Panc1 (cell line): ENCODE measurements around the gene ESRRB. TPM values are rescaled to one million over a fixed set of nuclear protein-coding genes. Genes with fewer than 3 reads are reported as not detected.

Experiments
- ATAC-seq: fragments of 200-7000 bp; cut with Tn5 transposase; 2 replicates; pipeline ENCODE4 v1.9.1; 2020; ENCODE audit warnings: mild to moderate bottlenecking, moderate library complexity
- BruUV-seq: library from RNA; stranded (reverse); fragments of 400-500 nt; replicated peaks from 2 replicates; lab custom pipeline; 2021; lab: Mats Ljungman, UMichigan
- CTCF ChIA-PET: fragments of 300-600 bp; sonication (Branson Sonifier 250); formaldehyde crosslinking; loops from one replicate; lab custom pipeline; 2022; ENCODE audit warnings: antibody characterized with exemption; lab: Charles Lee
- POLR2A ChIA-PET: fragments of 300-600 bp; sonication (Branson Sonifier 250); formaldehyde crosslinking; loops from one replicate; lab custom pipeline; 2022; ENCODE audit warnings: antibody characterized with exemption; lab: Charles Lee
- DNase-seq: peaks from one replicate; pipeline ENCODE4 v3.0.0-alpha.2; 2010; ENCODE audit warnings: low read depth, low spot score
- H3K27ac ChIP-seq: 2 replicates; pipeline ENCODE4 v1.5.1; 2011; ENCODE audit warnings: mild to moderate bottlenecking, low read length, inconsistent platforms
- H3K27me3 ChIP-seq: fragments of 200-500 bp; sonication (Bioruptor generic); 2 replicates; pipeline ENCODE4 v1.6.0; 2014; ENCODE audit warnings: low read length, inconsistent platforms; ENCODE audit not compliant: control insufficient read depth, insufficient read depth
- H3K36me3 ChIP-seq: fragments of 200-500 bp; sonication (Bioruptor generic); 2 replicates; pipeline ENCODE4 v1.5.1; 2014; ENCODE audit warnings: inconsistent platforms, mild to moderate bottlenecking, low read length, moderate library complexity; ENCODE audit not compliant: control insufficient read depth, insufficient read depth
- H3K4me1 ChIP-seq: 2 replicates; pipeline ENCODE4 v1.5.1; 2011; ENCODE audit warnings: inconsistent platforms, mild to moderate bottlenecking, low read length, moderate library complexity; ENCODE audit not compliant: control insufficient read depth, insufficient read depth
- H3K4me3 ChIP-seq, 2 experiments: 2 replicates each; pipeline ENCODE4 v1.5.1; 2011 to 2012; ENCODE audit warnings: low read depth in 2 of 2, low read length in 2 of 2, mild to moderate bottlenecking in 2 of 2, inconsistent platforms in 1 of 2, moderate library complexity in 1 of 2
- H3K9me3 ChIP-seq: fragments of 200-500 bp; sonication (Bioruptor generic); 2 replicates; pipeline ENCODE4 v1.5.1; 2014; ENCODE audit warnings: low read depth, mild to moderate bottlenecking, inconsistent platforms, low read length, moderate library complexity; ENCODE audit not compliant: control insufficient read depth, insufficient read depth
- CTCF ChIP-seq: fragments of 450-650 bp; IDR thresholded peaks from 2 replicates; pipeline ENCODE4 v1.5.1; 2017; ENCODE audit warnings: mild to moderate bottlenecking
- POLR2AphosphoS5 ChIP-seq: IDR thresholded peaks from 2 replicates; pipeline ENCODE4 v1.6.1; 2012; ENCODE audit warnings: mild to moderate bottlenecking, low read depth, low read length, moderate library complexity
- REST ChIP-seq, 2 experiments: IDR thresholded peaks; 2 replicates each; pipeline ENCODE4 v1.6.1; 2011 to 2012; ENCODE audit warnings: low read depth in 2 of 2, control low read depth in 1 of 2, low read length in 1 of 2, mild to moderate bottlenecking in 1 of 2, moderate library complexity in 1 of 2; ENCODE audit not compliant: insufficient read depth in 1 of 2
- SIN3A ChIP-seq: IDR thresholded peaks from 2 replicates; pipeline ENCODE4 v1.6.1; 2012; ENCODE audit warnings: low read depth, mild to moderate bottlenecking, low read length, moderate library complexity, borderline replicate concordance; ENCODE audit not compliant: insufficient read depth
- TCF7L2 ChIP-seq: IDR thresholded peaks from 2 replicates; pipeline ENCODE4 v1.6.1; 2011; ENCODE audit warnings: mild to moderate bottlenecking, low read depth, low read length, inconsistent platforms
- in situ Hi-C: cut with HindIII; loops from 2 replicates; pipeline ENCODE4 v1.10.0; 2016; ENCODE audit warnings: low sequenced_read_pairs, low pct_unique_long_range_greater_than_20kb
- intact Hi-C: fragments of 100-400 bp; cut with micrococcal nuclease; formaldehyde crosslinking; loops from one replicate; pipeline ENCODE4 v1.10.0; 2022; ENCODE audit not compliant: unreplicated experiment
- total RNA-seq: library from RNA; stranded (reverse); gene quantifications from one replicate; pipeline ENCODE4 v1.2.1, GENCODE V29; 2021; ENCODE audit not compliant: unreplicated experiment

Gene ESRRB
- total RNA-seq, 1 experiment from 2014 or later = not detected

- BruUV-seq = no TSS peak
- ChIA-PET CTCF (no interaction called here), POLR2A (interaction anchor here (0.6 kb wide), 1 partner anchor 115 kb away, joined by 6 read pairs; no protein-coding TSS in a partner anchor)
- no peaks in the 10 kb centered on the region for H3K36me3 ChIP-seq
- H3K27ac ChIP-seq = no peak overlapping the region
- no peak overlapping the region for H3K4me3 ChIP-seq
- intact Hi-C loops (no loop called here), in situ Hi-C loops (no loop called here)
- ATAC-seq (no peak), DNase-seq (no peak)
- H3K27me3 ChIP-seq = no peaks in the 10 kb centered on the region
- TF ChIP-seq TCF7L2 = no peak
- no peak for TF ChIP-seq REST (IDR thresholded peaks at IDR 0.05; ENCODE audit: insufficient read depth in 1 of 2, low read depth in 2 of 2, low read length in 1 of 2)
- TF ChIP-seq CTCF = no peak
- no peak for TF ChIP-seq POLR2AphosphoS5
- TF ChIP-seq SIN3A = no peak
- no peaks in the 10 kb centered on the region for H3K4me1 ChIP-seq
- no peaks in the 10 kb centered on the region for H3K9me3 ChIP-seq
Measured at GRCh38 chr14:76525106-76525821, 149.3 kb downstream of the ESRRB start.

DNA sequence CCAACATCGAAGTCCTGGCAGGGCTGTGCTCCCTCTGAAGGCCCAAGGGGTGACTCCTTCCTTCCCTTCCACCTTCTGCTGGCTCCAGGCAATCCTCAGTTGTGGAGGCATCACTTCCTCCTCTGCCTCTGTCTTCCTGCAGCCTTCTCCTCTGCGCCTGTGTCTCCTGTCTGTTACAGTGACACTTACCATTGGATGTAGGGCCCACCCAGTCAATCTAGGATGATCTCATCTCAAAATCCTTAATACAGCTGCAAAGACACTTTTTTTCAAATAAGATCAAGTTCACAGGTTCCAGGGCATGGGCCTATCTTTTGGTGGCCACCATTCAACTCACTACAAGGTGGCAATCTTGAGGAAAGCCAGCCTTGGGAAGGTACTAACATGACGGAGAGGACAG lies 155.1 kb downstream of the ESRRB start:
- DNase-seq (no peak), ATAC-seq (no peak)
- Histone ChIP-seq H3K36me3 (no peaks in the 10 kb centered on the region), H3K27me3 (no peaks in the 10 kb centered on the region), H3K4me3 (no peak overlapping the region), H3K4me1 (no peaks in the 10 kb centered on the region), H3K9me3 (no peaks in the 10 kb centered on the region), H3K27ac (no peak overlapping the region)
- intact Hi-C loops (no loop called here), in situ Hi-C loops (no loop called here)
- BruUV-seq = no TSS peak
- ChIA-PET POLR2A (no interaction called here), CTCF (no interaction called here)
- TF ChIP-seq TCF7L2 (no peak), CTCF (no peak), POLR2AphosphoS5 (no peak), SIN3A (no peak), REST (IDR thresholded peaks at IDR 0.05; ENCODE audit: insufficient read depth in 1 of 2, low read depth in 2 of 2, low read length in 1 of 2) (no peak)
